Transverse colon (tissue), 4 donors: ENCODE data around the gene CGNL1.

Experiments used
- EP300 ChIP-seq: sonication (generic); formaldehyde crosslinking; IDR thresholded peaks from one replicate; pipeline ENCODE4 v1.6.1; 2017; ENCODE audit warnings: antibody characterized with exemption, low read depth
- POLR2A ChIP-seq: fragments of 450-650 bp; IDR thresholded peaks from one replicate; pipeline ENCODE4 v1.6.1; 2016; ENCODE audit warnings: antibody characterized with exemption, mild to moderate bottlenecking, moderate library complexity
- POLR2AphosphoS5 ChIP-seq, 3 donors: sonication (generic); formaldehyde crosslinking; IDR thresholded peaks; one replicate each; pipeline ENCODE4 v1.6.1; 2016; ENCODE audit warnings: antibody characterized with exemption in 3 of 3
- TF ChIP-seq, protein P1 (sequence below), 5 experiments: fragments of 200-600 bp in 3 of 5; fragments of 450-650 bp in 2 of 5; sonication (generic) in 3 of 5; IDR thresholded peaks; 1 replicate in 2 of 5; 2 replicates in 3 of 5; pipeline ENCODE4 v1.5.1; 2016 to 2017; ENCODE audit warnings: antibody characterized with exemption in 5 of 5, inconsistent platforms in 3 of 5, mild to moderate bottlenecking in 2 of 5, moderate library complexity in 1 of 5

DNA sequence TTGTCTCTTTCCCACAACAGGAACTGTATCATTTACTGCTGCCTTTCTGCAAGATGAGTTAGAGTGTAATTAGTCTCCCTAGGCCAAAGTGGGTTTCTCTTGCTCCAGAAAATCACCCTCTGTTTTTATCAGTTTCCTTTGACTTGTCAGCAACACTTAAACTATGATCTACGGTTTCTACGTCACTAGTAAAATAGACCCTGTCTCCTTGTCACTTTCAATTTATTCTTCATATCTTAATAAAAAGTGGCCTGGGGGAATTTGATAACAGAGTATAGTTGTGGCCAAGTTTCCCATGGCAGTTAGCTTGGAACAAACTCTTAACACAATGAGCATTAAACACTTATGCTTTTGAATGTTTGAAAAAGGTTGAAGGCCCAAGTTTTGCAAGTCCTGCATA is 79.6 kb downstream of the CGNL1 start:
- TF ChIP-seq, protein P1, sequence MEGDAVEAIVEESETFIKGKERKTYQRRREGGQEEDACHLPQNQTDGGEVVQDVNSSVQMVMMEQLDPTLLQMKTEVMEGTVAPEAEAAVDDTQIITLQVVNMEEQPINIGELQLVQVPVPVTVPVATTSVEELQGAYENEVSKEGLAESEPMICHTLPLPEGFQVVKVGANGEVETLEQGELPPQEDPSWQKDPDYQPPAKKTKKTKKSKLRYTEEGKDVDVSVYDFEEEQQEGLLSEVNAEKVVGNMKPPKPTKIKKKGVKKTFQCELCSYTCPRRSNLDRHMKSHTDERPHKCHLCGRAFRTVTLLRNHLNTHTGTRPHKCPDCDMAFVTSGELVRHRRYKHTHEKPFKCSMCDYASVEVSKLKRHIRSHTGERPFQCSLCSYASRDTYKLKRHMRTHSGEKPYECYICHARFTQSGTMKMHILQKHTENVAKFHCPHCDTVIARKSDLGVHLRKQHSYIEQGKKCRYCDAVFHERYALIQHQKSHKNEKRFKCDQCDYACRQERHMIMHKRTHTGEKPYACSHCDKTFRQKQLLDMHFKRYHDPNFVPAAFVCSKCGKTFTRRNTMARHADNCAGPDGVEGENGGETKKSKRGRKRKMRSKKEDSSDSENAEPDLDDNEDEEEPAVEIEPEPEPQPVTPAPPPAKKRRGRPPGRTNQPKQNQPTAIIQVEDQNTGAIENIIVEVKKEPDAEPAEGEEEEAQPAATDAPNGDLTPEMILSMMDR (IDR thresholded peaks at IDR 0.05) = no peak
- TF ChIP-seq POLR2A (no peak), POLR2AphosphoS5 (IDR thresholded peaks at IDR 0.05) (no peak), EP300 (no peak)
